HepG2 (cell line): ENCODE data around the gene NCDN. TPM values are rescaled to one million over a fixed set of nuclear protein-coding genes. Genes with fewer than 3 reads are reported as not detected.

Experiments
- ATAC-seq: fragments of 200-7000 bp; cut with Tn5 transposase; 3 replicates; pipeline ENCODE4 v1.9.1; 2020; ENCODE audit warnings: mild to moderate bottlenecking, moderate library complexity
- BruUV-seq: library from RNA; stranded (reverse); fragments of 400-500 nt; replicated peaks from 2 replicates; lab custom pipeline; 2021; lab: Mats Ljungman, UMichigan
- CTCF ChIA-PET: fragments of 300-600 bp; formaldehyde crosslinking; extraction: SDS; loops from one replicate; lab custom pipeline; 2021; ENCODE audit warnings: low total read pairs, inconsistent platforms, low intra/inter-chr PET ratio; lab: Yijun Ruan, JAX
- POLR2A ChIA-PET: fragments of 350-600 bp; sonication (Branson Sonifier 250); formaldehyde crosslinking; loops from one replicate; lab custom pipeline; 2020; ENCODE audit warnings: antibody characterized with exemption, inconsistent platforms; lab: Yijun Ruan, JAX
- DNase-seq: peaks from one replicate; pipeline ENCODE4 v3.0.0-alpha.2; 2015; ENCODE audit warnings: low spot score
- FAIRE-seq: peaks from 3 replicates; lab custom pipeline; 2011; peaks lifted over from hg19 to GRCh38; lab: Jason Lieb, UNC
- H2AFZ ChIP-seq: one replicate; pipeline ENCODE4 v1.6.1; 2011; ENCODE audit warnings: low read length, inconsistent platforms
- H3K27ac ChIP-seq: fragments of 300-600 bp; 3 replicates; pipeline ENCODE4 v1.8.0; 2011; ENCODE audit warnings: mixed run types, mild to moderate bottlenecking, mixed read lengths, low read length, inconsistent platforms; ENCODE audit not compliant: insufficient read depth; ENCODE audit errors: extremely low read length
- H3K27me3 ChIP-seq, 2 experiments: fragments of 200-600 bp in 1 of 2; 2 replicates in 1 of 2; 3 replicates in 1 of 2; pipeline versions ENCODE4 v1.6.0 to v1.8.0; 2011; ENCODE audit warnings: low read length in 2 of 2, mild to moderate bottlenecking in 2 of 2, moderate library complexity in 2 of 2, inconsistent platforms in 1 of 2; ENCODE audit not compliant: insufficient read depth in 2 of 2, control insufficient read depth in 1 of 2
- H3K36me3 ChIP-seq, 2 experiments: fragments of 200-600 bp in 1 of 2; replicated peaks in 1 of 2; 2 replicates in 1 of 2; 3 replicates in 1 of 2; pipeline versions ENCODE4 v1.5.1 to v1.8.0; 2011; ENCODE audit warnings: low read length in 2 of 2, inconsistent platforms in 1 of 2; ENCODE audit not compliant: insufficient read depth in 2 of 2, control insufficient read depth in 1 of 2
- H3K4me1 ChIP-seq: 2 replicates; pipeline ENCODE4 v1.5.1; 2012; ENCODE audit warnings: low read length, inconsistent platforms; ENCODE audit not compliant: insufficient read depth
- H3K4me2 ChIP-seq: 2 replicates; pipeline ENCODE4 v1.6.0; 2011; ENCODE audit warnings: low read depth, low read length, inconsistent platforms
- H3K4me3 ChIP-seq, 3 experiments: fragments of 200-600 bp in 1 of 3; sonication (generic), shearing (Covaris generic) in 1 of 3; replicated peaks in 1 of 3; 2 replicates each; pipeline ENCODE4 v1.5.1; 2011 to 2016; ENCODE audit warnings: low read length in 3 of 3, inconsistent platforms in 2 of 3, low read depth in 2 of 3, mild to moderate bottlenecking in 2 of 3, control low read depth in 1 of 3, mixed read lengths in 1 of 3; ENCODE audit not compliant: insufficient read depth in 1 of 3
- H3K79me2 ChIP-seq: one replicate; pipeline ENCODE4 v1.6.1; 2011; ENCODE audit warnings: low read length, inconsistent platforms; ENCODE audit not compliant: insufficient read depth
- H3K9ac ChIP-seq: 2 replicates; pipeline ENCODE4 v1.6.0; 2011; ENCODE audit warnings: mild to moderate bottlenecking, low read depth, low read length, inconsistent platforms; ENCODE audit not compliant: insufficient read depth
- H3K9me3 ChIP-seq: 2 replicates; pipeline ENCODE4 v1.5.1; 2012; ENCODE audit warnings: mild to moderate bottlenecking, low read length
- H4K20me1 ChIP-seq: 2 replicates; pipeline ENCODE4 v1.6.0; 2011; ENCODE audit warnings: inconsistent platforms, mild to moderate bottlenecking, low read length, moderate library complexity; ENCODE audit not compliant: insufficient read depth
- EED ChIP-seq: sonication (generic); formaldehyde crosslinking; IDR thresholded peaks from 2 replicates; pipeline ENCODE4 v1.5.0; 2020; ENCODE audit warnings: mild to moderate bottlenecking, missing genetic modification reagents
- WGBS: methylation state at CpG from one replicate; pipeline ENCODE4 v1.1.6; 2017; ENCODE audit warnings: low lambda C conversion rate; 5-methylcytosine and 5-hydroxymethylcytosine counted together
- in situ Hi-C: cut with HindIII; loops from 2 replicates; pipeline ENCODE4 v1.10.0; 2017; ENCODE audit warnings: low pct_unique_long_range_greater_than_20kb; ENCODE audit not compliant: extremely low pct_ligation_motif_present
- intact Hi-C: fragments of 100-400 bp; cut with micrococcal nuclease; formaldehyde crosslinking; loops from one replicate; pipeline ENCODE4 v1.10.0; 2022; ENCODE audit not compliant: unreplicated experiment
- polyA plus RNA-seq, 8 experiments: library from polyadenylated mRNA; depleted of rRNA in 3 of 8; stranded (reverse) in 7 of 8; unstranded in 1 of 8; fragments of >200 nt; fragmentation: Illumina TruSeq in 4 of 8; extraction: Trizol in 4 of 8; gene quantifications; 2 replicates each; pipeline versions ENCODE4 v1.2.1 to v1.2.3, GENCODE V29; 2011 to 2016; ENCODE audit warnings: low read depth in 4 of 8, missing spikeins in 1 of 8, mixed read lengths in 1 of 8; ENCODE audit not compliant: insufficient read depth in 1 of 8
- total RNA-seq, 5 experiments: library from RNA; depleted of rRNA; stranded (reverse); fragments of >200 nt; fragmentation: Illumina TruSeq; extraction: Trizol; gene quantifications; 2 replicates each; pipeline ENCODE4 v1.2.3, GENCODE V29; 2016; ENCODE audit warnings: low read depth in 1 of 5
- TF ChIP-seq, protein P1 (sequence below): sonication (generic); formaldehyde crosslinking; IDR thresholded peaks from 2 replicates; pipeline ENCODE4 v1.4.0; 2020; ENCODE audit warnings: missing genetic modification reagents, borderline replicate concordance

NCDN gene
- total and polyA plus RNA-seq, 2 of the 13 experiments (the other 11 are each of a cell fraction or from before 2014, with no cell fraction given) = 6.6 to 9.3 TPM

DNA sequence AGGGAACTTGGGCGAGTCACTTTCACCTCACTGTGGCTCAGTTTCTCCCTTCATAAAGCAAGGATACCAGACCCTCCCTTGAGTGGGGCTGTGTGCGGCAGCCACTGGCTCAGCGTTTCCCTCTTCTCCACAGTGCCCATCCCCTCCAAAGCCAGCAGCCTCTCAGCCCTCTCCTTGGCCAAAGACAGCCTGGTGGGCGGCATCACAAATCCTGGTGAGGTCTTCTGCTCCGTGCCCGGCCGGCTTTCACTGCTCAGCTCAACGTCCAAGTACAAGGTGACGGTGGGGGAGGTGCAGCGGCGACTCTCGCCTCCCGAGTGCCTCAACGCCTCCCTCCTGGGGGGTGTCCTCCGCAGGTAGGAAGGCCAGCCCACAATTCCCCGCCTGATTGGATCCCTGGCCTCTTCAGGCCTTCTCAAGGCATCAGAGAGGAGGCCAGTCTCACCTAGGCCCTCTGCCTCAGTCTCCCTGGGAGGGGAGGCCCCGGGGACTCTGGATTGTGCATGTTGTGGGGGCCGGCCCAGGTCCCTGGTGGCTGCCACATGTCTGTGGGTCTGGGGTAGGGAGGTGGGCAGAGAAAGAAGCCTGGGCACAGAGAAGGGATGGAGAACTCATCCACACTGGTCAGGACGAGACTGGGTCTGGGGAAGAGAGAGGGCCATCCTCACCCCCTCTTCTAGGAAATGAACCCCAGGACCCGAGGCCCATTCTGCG, 30.8 kb downstream of the NCDN start:
- in situ Hi-C loops = no loop called here
- POLR2A ChIA-PET = no interaction called here
- no peak overlapping the region for H3K4me3 ChIP-seq
- no peak overlapping the region; the same call in 1 of the 2 replicates for H3K4me2 ChIP-seq
- no peaks in the 10 kb centered on the region for H3K36me3 ChIP-seq
- intact Hi-C loops = no loop called here
- TF ChIP-seq, protein P1, sequence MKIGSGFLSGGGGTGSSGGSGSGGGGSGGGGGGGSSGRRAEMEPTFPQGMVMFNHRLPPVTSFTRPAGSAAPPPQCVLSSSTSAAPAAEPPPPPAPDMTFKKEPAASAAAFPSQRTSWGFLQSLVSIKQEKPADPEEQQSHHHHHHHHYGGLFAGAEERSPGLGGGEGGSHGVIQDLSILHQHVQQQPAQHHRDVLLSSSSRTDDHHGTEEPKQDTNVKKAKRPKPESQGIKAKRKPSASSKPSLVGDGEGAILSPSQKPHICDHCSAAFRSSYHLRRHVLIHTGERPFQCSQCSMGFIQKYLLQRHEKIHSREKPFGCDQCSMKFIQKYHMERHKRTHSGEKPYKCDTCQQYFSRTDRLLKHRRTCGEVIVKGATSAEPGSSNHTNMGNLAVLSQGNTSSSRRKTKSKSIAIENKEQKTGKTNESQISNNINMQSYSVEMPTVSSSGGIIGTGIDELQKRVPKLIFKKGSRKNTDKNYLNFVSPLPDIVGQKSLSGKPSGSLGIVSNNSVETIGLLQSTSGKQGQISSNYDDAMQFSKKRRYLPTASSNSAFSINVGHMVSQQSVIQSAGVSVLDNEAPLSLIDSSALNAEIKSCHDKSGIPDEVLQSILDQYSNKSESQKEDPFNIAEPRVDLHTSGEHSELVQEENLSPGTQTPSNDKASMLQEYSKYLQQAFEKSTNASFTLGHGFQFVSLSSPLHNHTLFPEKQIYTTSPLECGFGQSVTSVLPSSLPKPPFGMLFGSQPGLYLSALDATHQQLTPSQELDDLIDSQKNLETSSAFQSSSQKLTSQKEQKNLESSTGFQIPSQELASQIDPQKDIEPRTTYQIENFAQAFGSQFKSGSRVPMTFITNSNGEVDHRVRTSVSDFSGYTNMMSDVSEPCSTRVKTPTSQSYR (CRISPR knock-in tag) = peak; percentile 54; the same call in 1 of the 2 replicates
- no peak for TF ChIP-seq EED (CRISPR knock-in tag)
- TF ChIP-seq, all 625 proteins: peak for 1
- peak; percentile 15; the same call in 2 of the 3 replicates for ATAC-seq
- H3K27ac ChIP-seq = no peak overlapping the region
- H3K79me2 ChIP-seq = no peaks in the 10 kb centered on the region
- H3K27me3 ChIP-seq = no peaks in the 10 kb centered on the region
- H3K9me3 ChIP-seq = no peaks in the 10 kb centered on the region
- no TSS peak for BruUV-seq
- FAIRE-seq = no peak
- CTCF ChIA-PET = no interaction called here
- no peak overlapping the region for H3K9ac ChIP-seq
- DNase-seq = no peak
- no peaks in the 10 kb centered on the region for H4K20me1 ChIP-seq
- H3K4me1 ChIP-seq = peaks cover 11% of the 10 kb centered on the region
- 71% methylated on average over 10 of the region's 21 CpGs for WGBS
- H2AFZ ChIP-seq = no peak overlapping the region
